GM23338 (cell line): ENCODE measurements around the gene UTS2. TPM values are rescaled to one million over a fixed set of nuclear protein-coding genes. Genes with fewer than 3 reads are reported as not detected.

Source experiments
- ATAC-seq: fragments of 200-7000 bp; cut with Tn5 transposase; 3 replicates; pipeline ENCODE4 v1.9.1; 2020
- DNase-seq: peaks from one replicate; pipeline ENCODE4 v3.0.0-alpha.2; 2015; ENCODE audit warnings: low spot score
- H2AFZ ChIP-seq: fragments of 200-600 bp; sonication (generic); 2 replicates; pipeline ENCODE4 v1.8.0; 2016; ENCODE audit warnings: antibody characterized with exemption, mild to moderate bottlenecking, moderate library complexity
- H3F3A ChIP-seq: fragments of 200-600 bp; sonication (generic); replicated peaks from 2 replicates; pipeline ENCODE4 v1.8.0; 2017; ENCODE audit warnings: antibody characterized with exemption, mixed run types, low read depth
- H3K27ac ChIP-seq: fragments of 200-600 bp; sonication (generic); 2 replicates; pipeline ENCODE4 v1.6.1; 2016; ENCODE audit warnings: low read depth
- H3K27me3 ChIP-seq: fragments of 200-600 bp; sonication (generic); 2 replicates; pipeline ENCODE4 v1.8.0; 2016; ENCODE audit warnings: mild to moderate bottlenecking, mixed run types, moderate library complexity; ENCODE audit not compliant: insufficient read depth
- H3K36me3 ChIP-seq: fragments of 200-600 bp; sonication (generic); 2 replicates; pipeline ENCODE4 v1.8.0; 2016; ENCODE audit warnings: mild to moderate bottlenecking; ENCODE audit not compliant: insufficient read depth
- H3K4me1 ChIP-seq: fragments of 200-600 bp; sonication (generic); 2 replicates; pipeline ENCODE4 v1.8.0; 2016; ENCODE audit warnings: mild to moderate bottlenecking, moderate library complexity; ENCODE audit not compliant: insufficient read depth
- H3K4me2 ChIP-seq: fragments of 200-600 bp; sonication (generic); 2 replicates; pipeline ENCODE4 v1.7.1; 2017; ENCODE audit warnings: mixed run types
- H3K4me3 ChIP-seq: fragments of 200-600 bp; sonication (generic); 2 replicates; pipeline ENCODE4 v1.6.1; 2016; ENCODE audit warnings: mixed run types
- H3K79me2 ChIP-seq: fragments of 200-600 bp; sonication (generic); replicated peaks from 2 replicates; pipeline ENCODE4 v1.8.0; 2017; ENCODE audit warnings: mild to moderate bottlenecking; ENCODE audit not compliant: insufficient read depth
- H3K9me2 ChIP-seq: fragments of 200-600 bp; sonication (generic); 2 replicates; pipeline ENCODE4 v1.8.0; 2017; ENCODE audit not compliant: insufficient read depth
- H4K20me1 ChIP-seq: fragments of 200-600 bp; sonication (generic); replicated peaks from 2 replicates; pipeline ENCODE4 v1.8.0; 2017; ENCODE audit warnings: mild to moderate bottlenecking; ENCODE audit not compliant: insufficient read depth
- H3K27ac Mint-ChIP-seq: 2 replicates; pipeline ENCODE4 v1.8.0; 2020; ENCODE audit warnings: inconsistent platforms, mild to moderate bottlenecking, moderate library complexity, mixed read lengths
- H3K27me3 Mint-ChIP-seq: 3 replicates; pipeline ENCODE4 v1.8.0; 2022; ENCODE audit warnings: low read depth, mild to moderate bottlenecking, moderate library complexity, mixed read lengths, inconsistent platforms; ENCODE audit not compliant: insufficient read depth, poor library complexity
- H3K36me3 Mint-ChIP-seq: 3 replicates; pipeline ENCODE4 v1.8.0; 2021; ENCODE audit warnings: low read depth, mild to moderate bottlenecking, inconsistent platforms, moderate library complexity, mixed read lengths
- H3K4me1 Mint-ChIP-seq: 3 replicates; pipeline ENCODE4 v1.8.0; 2020; ENCODE audit warnings: mild to moderate bottlenecking, inconsistent platforms, mixed read lengths
- H3K4me3 Mint-ChIP-seq: 3 replicates; pipeline ENCODE4 v1.8.0; 2021; ENCODE audit warnings: moderate library complexity, mild to moderate bottlenecking, inconsistent platforms, mixed read lengths
- H3K9me3 Mint-ChIP-seq: 3 replicates; pipeline ENCODE4 v1.8.0; 2020; ENCODE audit warnings: moderate library complexity, mild to moderate bottlenecking, inconsistent platforms, mixed read lengths
- CREB1 ChIP-seq: fragments of 250-450 bp; sonication (Bioruptor Pico); IDR thresholded peaks from 2 replicates; pipeline ENCODE4 v1.5.0; 2020; ENCODE audit warnings: low read depth, mild to moderate bottlenecking, moderate library complexity
- CTCF ChIP-seq, 2 experiments: fragments of 200-600 bp in 1 of 2; sonication (generic) in 1 of 2; conservative IDR thresholded peaks; 2 replicates each; pipeline versions ENCODE4 v1.5.1 to v1.6.1; 2016 to 2017; ENCODE audit warnings: antibody characterized with exemption in 2 of 2, low read depth in 2 of 2, mild to moderate bottlenecking in 2 of 2, moderate library complexity in 1 of 2
- ETS1 ChIP-seq: IDR thresholded peaks from 2 replicates; pipeline ENCODE4 v1.6.1; 2016; ENCODE audit warnings: antibody characterized with exemption
- EZH2phosphoT487 ChIP-seq: fragments of 200-600 bp; sonication (generic); IDR thresholded peaks from one replicate; pipeline ENCODE4 v1.8.1; 2018; ENCODE audit warnings: antibody characterized with exemption; ENCODE audit not compliant: unreplicated experiment
- JUNB ChIP-seq: IDR thresholded peaks from one replicate; pipeline ENCODE4 v1.6.1; 2016; ENCODE audit warnings: antibody characterized with exemption; ENCODE audit not compliant: unreplicated experiment
- NANOG ChIP-seq: IDR thresholded peaks from 2 replicates; pipeline ENCODE4 v1.6.1; 2016; ENCODE audit warnings: antibody characterized with exemption, borderline replicate concordance
- POLR2AphosphoS5 ChIP-seq: IDR thresholded peaks from 2 replicates; pipeline ENCODE4 v1.6.1; 2016; ENCODE audit warnings: antibody characterized with exemption, low read depth
- REST ChIP-seq: IDR thresholded peaks from one replicate; pipeline ENCODE4 v1.6.1; 2018; ENCODE audit warnings: antibody characterized with exemption; ENCODE audit not compliant: unreplicated experiment
- STAT1 ChIP-seq: IDR thresholded peaks from one replicate; pipeline ENCODE4 v1.6.1; 2016; ENCODE audit warnings: antibody characterized with exemption; ENCODE audit not compliant: unreplicated experiment
- ZNF114 ChIP-seq: fragments of 250-450 bp; sonication (Bioruptor Pico); IDR thresholded peaks from 2 replicates; pipeline ENCODE4 v1.5.0; 2020; ENCODE audit warnings: mild to moderate bottlenecking, moderate library complexity
- ZNF331 ChIP-seq: fragments of 250-450 bp; sonication (Bioruptor Pico); IDR thresholded peaks from 2 replicates; pipeline ENCODE4 v1.5.0; 2020; ENCODE audit warnings: low read depth, mild to moderate bottlenecking, moderate library complexity
- polyA plus RNA-seq: library from polyadenylated mRNA; unstranded; fragments of >200 nt; fragmentation: Nextera tagmentation; extraction: Ambion mirVana; gene quantifications from 2 replicates; pipeline ENCODE4 v1.2.1, GENCODE V29; 2016
- total RNA-seq: library from RNA; depleted of rRNA; stranded (reverse); fragments of >200 nt; shearing (Covaris generic); gene quantifications from 2 replicates; pipeline ENCODE4 v1.2.3, GENCODE V29; 2014
- TF ChIP-seq, protein P1 (sequence below): fragments of 250-450 bp; sonication (Bioruptor Pico); IDR thresholded peaks from 2 replicates; pipeline ENCODE4 v1.5.0; 2020; ENCODE audit warnings: mild to moderate bottlenecking, moderate library complexity

The UTS2 gene
- total and polyA plus RNA-seq, 2 experiments from 2014 or later, result not detected

GRCh38 chr1:7890853-7891252, 38.0 kb upstream of the UTS2 start:
- no peaks in the 10 kb centered on the region for H3F3A ChIP-seq
- TF ChIP-seq POLR2AphosphoS5 (no peak), NANOG (no peak), JUNB (no peak), REST (no peak), STAT1 (no peak), ZNF331 (CRISPR knock-in tag) (no peak), ETS1 (no peak), EZH2phosphoT487 (no peak), CREB1 (CRISPR knock-in tag) (no peak), ZNF114 (CRISPR knock-in tag) (no peak), CTCF (conservative IDR thresholded peaks at IDR 0.05; ENCODE audit: low read depth in 2 of 2) (no peak)
- TF ChIP-seq, protein P1, sequence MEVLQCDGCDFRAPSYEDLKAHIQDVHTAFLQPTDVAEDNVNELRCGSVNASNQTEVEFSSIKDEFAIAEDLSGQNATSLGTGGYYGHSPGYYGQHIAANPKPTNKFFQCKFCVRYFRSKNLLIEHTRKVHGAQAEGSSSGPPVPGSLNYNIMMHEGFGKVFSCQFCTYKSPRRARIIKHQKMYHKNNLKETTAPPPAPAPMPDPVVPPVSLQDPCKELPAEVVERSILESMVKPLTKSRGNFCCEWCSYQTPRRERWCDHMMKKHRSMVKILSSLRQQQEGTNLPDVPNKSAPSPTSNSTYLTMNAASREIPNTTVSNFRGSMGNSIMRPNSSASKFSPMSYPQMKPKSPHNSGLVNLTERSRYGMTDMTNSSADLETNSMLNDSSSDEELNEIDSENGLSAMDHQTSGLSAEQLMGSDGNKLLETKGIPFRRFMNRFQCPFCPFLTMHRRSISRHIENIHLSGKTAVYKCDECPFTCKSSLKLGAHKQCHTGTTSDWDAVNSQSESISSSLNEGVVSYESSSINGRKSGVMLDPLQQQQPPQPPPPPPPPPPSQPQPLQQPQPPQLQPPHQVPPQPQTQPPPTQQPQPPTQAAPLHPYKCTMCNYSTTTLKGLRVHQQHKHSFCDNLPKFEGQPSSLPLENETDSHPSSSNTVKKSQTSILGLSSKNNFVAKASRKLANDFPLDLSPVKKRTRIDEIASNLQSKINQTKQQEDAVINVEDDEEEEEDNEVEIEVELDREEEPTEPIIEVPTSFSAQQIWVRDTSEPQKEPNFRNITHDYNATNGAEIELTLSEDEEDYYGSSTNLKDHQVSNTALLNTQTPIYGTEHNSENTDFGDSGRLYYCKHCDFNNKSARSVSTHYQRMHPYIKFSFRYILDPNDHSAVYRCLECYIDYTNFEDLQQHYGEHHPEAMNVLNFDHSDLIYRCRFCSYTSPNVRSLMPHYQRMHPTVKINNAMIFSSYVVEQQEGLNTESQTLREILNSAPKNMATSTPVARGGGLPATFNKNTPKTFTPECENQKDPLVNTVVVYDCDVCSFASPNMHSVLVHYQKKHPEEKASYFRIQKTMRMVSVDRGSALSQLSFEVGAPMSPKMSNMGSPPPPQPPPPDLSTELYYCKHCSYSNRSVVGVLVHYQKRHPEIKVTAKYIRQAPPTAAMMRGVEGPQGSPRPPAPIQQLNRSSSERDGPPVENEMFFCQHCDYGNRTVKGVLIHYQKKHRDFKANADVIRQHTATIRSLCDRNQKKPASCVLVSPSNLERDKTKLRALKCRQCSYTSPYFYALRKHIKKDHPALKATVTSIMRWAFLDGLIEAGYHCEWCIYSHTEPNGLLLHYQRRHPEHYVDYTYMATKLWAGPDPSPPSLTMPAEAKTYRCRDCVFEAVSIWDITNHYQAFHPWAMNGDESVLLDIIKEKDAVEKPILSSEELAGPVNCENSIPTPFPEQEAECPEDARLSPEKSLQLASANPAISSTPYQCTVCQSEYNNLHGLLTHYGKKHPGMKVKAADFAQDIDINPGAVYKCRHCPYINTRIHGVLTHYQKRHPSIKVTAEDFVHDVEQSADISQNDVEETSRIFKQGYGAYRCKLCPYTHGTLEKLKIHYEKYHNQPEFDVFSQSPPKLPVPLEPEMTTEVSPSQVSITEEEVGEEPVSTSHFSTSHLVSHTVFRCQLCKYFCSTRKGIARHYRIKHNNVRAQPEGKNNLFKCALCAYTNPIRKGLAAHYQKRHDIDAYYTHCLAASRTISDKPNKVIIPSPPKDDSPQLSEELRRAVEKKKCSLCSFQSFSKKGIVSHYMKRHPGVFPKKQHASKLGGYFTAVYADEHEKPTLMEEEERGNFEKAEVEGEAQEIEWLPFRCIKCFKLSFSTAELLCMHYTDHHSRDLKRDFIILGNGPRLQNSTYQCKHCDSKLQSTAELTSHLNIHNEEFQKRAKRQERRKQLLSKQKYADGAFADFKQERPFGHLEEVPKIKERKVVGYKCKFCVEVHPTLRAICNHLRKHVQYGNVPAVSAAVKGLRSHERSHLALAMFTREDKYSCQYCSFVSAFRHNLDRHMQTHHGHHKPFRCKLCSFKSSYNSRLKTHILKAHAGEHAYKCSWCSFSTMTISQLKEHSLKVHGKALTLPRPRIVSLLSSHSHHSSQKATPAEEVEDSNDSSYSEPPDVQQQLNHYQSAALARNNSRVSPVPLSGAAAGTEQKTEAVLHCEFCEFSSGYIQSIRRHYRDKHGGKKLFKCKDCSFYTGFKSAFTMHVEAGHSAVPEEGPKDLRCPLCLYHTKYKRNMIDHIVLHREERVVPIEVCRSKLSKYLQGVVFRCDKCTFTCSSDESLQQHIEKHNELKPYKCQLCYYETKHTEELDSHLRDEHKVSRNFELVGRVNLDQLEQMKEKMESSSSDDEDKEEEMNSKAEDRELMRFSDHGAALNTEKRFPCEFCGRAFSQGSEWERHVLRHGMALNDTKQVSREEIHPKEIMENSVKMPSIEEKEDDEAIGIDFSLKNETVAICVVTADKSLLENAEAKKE, result no peak
- H2AFZ ChIP-seq, result no peak overlapping the region
- H3K27ac Mint-ChIP-seq, result no peak overlapping the region
- no peaks in the 10 kb centered on the region for H3K79me2 ChIP-seq
- peaks cover 3% of the 10 kb centered on the region; the same call in 1 of the 3 replicates for H3K4me1 Mint-ChIP-seq
- no peaks in the 10 kb centered on the region for H3K36me3 ChIP-seq
- H3K9me2 ChIP-seq, result 0 out of 2 replicates have a peak, but pooled peaks cover 3% of the 10 kb centered on the region
- no peaks in the 10 kb centered on the region for H3K9me3 Mint-ChIP-seq
- H4K20me1 ChIP-seq, result no peaks in the 10 kb centered on the region
- H3K27me3 ChIP-seq, result no peaks in the 10 kb centered on the region
- no peak overlapping the region for H3K4me3 ChIP-seq
- no peak for ATAC-seq
- no peak overlapping the region for H3K4me3 Mint-ChIP-seq
- no peak for DNase-seq
- H3K36me3 Mint-ChIP-seq, result no peaks in the 10 kb centered on the region; the same call in 2 of the 3 replicates
- no peak overlapping the region for H3K27ac ChIP-seq
- 0 out of 2 replicates have a peak, but pooled peaks cover 3% of the 10 kb centered on the region for H3K4me1 ChIP-seq
- no peak overlapping the region for H3K4me2 ChIP-seq
- H3K27me3 Mint-ChIP-seq, result peaks cover 9% of the 10 kb centered on the region
